HG02943 (cell line): ENCODE measurements around the gene SLC44A4.

ENCODE experiments used
- ATAC-seq: cut with Tn5 transposase; IDR thresholded peaks from one replicate; pipeline ENCODE4 v1.9.1; 2021; ENCODE audit warnings: mild to moderate bottlenecking, low read depth, moderate library complexity; ENCODE audit not compliant: unreplicated experiment

The SLC44A4 gene

GRCh38 chr6:31813465-31813849 is 65.3 kb downstream of the SLC44A4 start:
- ATAC-seq, result no peak
